Measurements from ENCODE around the gene PLSCR1.

PLSCR1 gene

DNA sequence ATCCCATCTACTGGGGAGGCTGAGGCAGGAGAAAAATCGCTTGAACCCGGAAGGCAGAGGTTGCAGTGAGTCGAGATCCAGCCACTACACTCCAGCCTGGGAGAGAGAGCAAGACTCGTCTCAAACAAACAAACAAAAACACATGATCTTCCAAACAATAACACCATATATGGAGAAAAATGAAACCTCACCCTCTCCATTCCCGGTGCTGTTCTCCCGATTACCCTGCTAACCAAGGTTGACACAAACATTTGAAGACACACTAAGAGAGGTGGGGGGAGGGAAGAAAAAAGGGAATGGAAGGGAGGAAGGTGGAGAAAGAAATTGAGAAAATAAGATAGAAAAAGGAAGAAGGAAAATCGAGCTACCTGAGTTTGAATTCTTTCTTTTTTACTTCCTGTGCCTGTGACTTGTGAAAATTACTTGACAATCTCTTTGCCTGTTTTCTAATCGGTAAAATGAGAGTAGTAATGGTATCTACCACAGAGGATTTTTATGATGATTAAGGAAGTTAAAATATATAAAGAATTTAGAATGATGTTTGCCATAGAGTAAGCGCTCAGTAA is 73.9 kb downstream of the PLSCR1 start:
- DNase-seq, result peak; percentile 50

DNA sequence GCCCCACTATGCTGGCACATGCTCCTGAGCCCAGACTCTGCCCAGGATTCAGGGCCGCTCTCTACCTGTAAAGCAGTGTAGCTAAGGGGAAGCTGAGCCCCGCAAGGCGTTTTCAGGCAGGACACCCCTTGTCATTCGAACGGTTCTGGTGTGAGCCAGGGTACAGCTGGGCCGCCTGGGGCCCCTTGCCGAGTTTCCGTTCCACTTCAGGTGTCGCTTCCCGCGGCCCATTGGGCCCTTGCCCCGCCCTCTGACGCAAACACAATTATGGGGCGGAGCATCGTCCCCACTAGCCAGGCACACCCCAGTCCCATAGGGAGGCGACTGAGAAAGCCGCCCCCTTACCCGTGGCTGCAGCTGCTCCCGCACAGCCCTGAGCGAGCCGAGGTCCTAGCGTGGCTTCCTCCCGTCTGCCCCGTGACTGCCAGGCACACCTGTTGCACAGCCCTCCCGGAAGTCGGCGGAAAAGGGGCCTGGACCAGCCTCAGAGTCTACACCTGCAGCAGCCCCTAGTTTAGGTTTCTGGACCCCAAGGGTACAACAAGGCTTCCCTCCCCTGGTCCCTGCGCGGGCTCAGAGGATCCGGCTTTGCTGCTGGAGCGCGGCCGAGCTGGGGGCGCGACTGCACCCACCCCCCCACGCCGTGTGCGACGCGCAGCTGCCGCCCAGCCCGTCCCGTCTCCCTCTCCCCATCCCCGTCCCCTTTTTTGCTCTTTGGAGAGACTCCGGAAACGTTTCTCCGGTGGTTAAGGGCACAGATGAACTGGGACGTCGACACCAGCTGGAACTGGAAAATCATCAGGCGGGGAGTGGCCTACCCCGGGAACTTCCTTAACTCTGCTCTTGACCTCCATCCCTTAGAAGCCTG is 75.0 kb downstream of the PLSCR1 start, which contains the start of gene PLSCR2:
TSS of gene PLSCR2 (minus strand) at position 412 of the 868 bp plus-strand sequence. CDS start 9,657 bp downstream, outside the sequence.
- peak; percentile 54 for DNase-seq

DNA sequence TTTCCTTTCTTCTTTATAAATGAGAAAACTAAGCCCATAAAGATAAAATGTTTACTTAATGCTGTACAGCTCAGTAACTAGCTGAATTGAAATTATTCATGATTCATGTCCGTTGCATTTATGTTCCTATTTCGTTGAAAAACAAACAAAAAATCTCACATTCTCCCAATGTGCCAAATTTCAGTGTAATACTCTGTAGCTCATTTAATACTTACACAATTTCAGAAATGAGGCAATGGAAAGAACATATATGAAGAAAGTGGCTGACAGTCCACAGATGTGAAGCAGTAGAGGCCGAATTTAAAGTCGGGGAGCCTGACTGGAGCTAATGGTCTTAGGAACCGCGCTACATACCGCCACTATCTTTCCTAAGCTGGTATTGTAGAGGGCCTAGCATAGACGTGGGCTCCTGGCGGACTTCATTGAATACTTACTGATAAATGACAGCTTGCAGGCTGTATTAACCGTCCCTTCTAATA is 75.7 kb downstream of the PLSCR1 start:
- DNase-seq, result no peak

DNA sequence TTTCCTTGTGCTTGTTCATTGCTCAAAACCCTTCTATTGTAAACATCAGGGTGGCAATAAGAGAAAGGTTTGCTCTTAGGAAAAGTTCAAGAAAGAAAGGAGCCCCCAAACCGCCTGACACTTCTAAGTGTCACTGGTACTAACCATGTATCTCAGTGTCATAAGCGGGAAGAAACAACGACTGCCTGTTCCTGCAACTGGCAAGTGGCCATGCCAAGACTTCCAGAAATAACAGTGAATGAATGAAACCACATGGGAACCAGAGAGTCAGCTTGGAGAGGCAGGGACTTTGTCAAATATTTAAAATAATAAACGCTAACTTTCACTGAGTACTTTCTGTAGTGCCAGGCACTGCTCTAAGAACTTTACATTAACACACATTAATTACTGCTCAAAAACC is 76.2 kb downstream of the PLSCR1 start:
- DNase-seq, result no peak

DNA sequence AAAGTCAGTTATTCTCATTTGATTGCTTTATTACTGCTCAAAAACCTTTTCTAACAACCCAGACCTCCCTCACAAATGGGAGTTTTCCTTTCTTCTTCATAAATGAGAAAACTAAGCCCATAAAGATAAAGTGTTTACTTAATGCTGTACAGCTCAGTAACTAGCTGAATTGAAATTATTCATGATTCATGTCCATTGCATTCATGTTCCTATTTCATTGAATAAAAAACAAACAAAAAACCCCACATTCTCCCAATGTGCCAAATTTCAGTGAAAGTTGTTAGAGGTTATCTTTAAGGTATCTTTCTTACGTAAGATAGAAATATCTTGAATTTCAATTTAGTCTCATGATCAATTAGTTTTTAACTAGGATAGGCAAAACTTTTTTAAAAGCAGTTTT is 77.8 kb downstream of the PLSCR1 start:
- DNase-seq, result no peak

GRCh38 chr3:146465693-146466465 is 78.5 kb downstream of the PLSCR1 start:
- no peak for DNase-seq
